K562 (cell line): Measurements from ENCODE around the gene ZFPM1. TPM values are rescaled to one million over a fixed set of nuclear protein-coding genes. Genes with fewer than 3 reads are reported as not detected.

Experiments used
- ATAC-seq: fragments of 200-7000 bp; cut with Tn5 transposase; 3 replicates; pipeline ENCODE4 v1.9.1; 2020; ENCODE audit warnings: moderate library complexity
- BruUV-seq: library from RNA; stranded (reverse); fragments of 400-500 nt; replicated peaks from 2 replicates; lab custom pipeline; 2021; lab: Mats Ljungman, UMichigan
- CTCF ChIA-PET: fragments of 300-600 bp; formaldehyde crosslinking; extraction: SDS; loops from one replicate; lab custom pipeline; 2021; ENCODE audit warnings: low intra/inter-chr PET ratio; lab: Yijun Ruan, JAX
- POLR2A ChIA-PET: fragments of 300-600, 350-650 bp; sonication (Branson Sonifier 250); formaldehyde crosslinking; extraction: SDS; loops from one replicate; lab custom pipeline; 2021; ENCODE audit warnings: antibody characterized with exemption, inconsistent platforms; lab: Yijun Ruan, JAX
- DNase-seq, 4 experiments: peaks; one replicate each; pipeline versions ENCODE4 v3.0.0 to v3.0.0-alpha.2; 2011 to 2018; ENCODE audit warnings: low spot score in 3 of 4, mixed read lengths in 3 of 4; ENCODE audit errors: extremely low read depth in 1 of 4
- FAIRE-seq: peaks from 2 replicates; lab custom pipeline; 2011; peaks lifted over from hg19 to GRCh38; lab: Jason Lieb, UNC
- H2AFZ ChIP-seq: 2 replicates; pipeline ENCODE4 v1.6.0; 2011; ENCODE audit warnings: low read depth, low read length, control low read depth, inconsistent platforms
- H3K27ac ChIP-seq: fragments of 200-600 bp; 3 replicates; pipeline ENCODE4 v1.8.0; 2011; ENCODE audit warnings: low read depth, mild to moderate bottlenecking, control low read depth, inconsistent platforms, low read length, moderate library complexity, mixed read lengths; ENCODE audit errors: extremely low read depth
- H3K27me3 ChIP-seq, 2 experiments: fragments of 300-600 bp in 1 of 2; 2 replicates in 1 of 2; 3 replicates in 1 of 2; pipeline versions ENCODE4 v1.6.0 to v1.8.0; 2011; ENCODE audit warnings: inconsistent platforms in 2 of 2, low read length in 2 of 2, mild to moderate bottlenecking in 1 of 2, mixed read lengths in 1 of 2, moderate library complexity in 1 of 2; ENCODE audit not compliant: control insufficient read depth in 2 of 2, insufficient read depth in 2 of 2
- H3K36me3 ChIP-seq: fragments of 300-600 bp; 3 replicates; pipeline ENCODE4 v1.8.0; 2011; ENCODE audit warnings: mild to moderate bottlenecking, low read length, inconsistent platforms; ENCODE audit not compliant: control insufficient read depth, insufficient read depth
- H3K4me1 ChIP-seq, 2 experiments: fragments of 200-600 bp in 1 of 2; replicated peaks in 1 of 2; 2 replicates in 1 of 2; 3 replicates in 1 of 2; pipeline versions ENCODE4 v1.5.1 to v1.8.0; 2011; ENCODE audit warnings: inconsistent platforms in 2 of 2, low read length in 2 of 2, mild to moderate bottlenecking in 1 of 2, mixed read lengths in 1 of 2, moderate library complexity in 1 of 2; ENCODE audit not compliant: control insufficient read depth in 2 of 2, insufficient read depth in 2 of 2
- H3K4me2 ChIP-seq: 2 replicates; pipeline ENCODE4 v1.6.1; 2011; ENCODE audit warnings: low read length, control low read depth, inconsistent platforms, mixed read lengths; ENCODE audit not compliant: insufficient read depth
- H3K4me3 ChIP-seq: fragments of 200-600 bp; sonication (generic), shearing (Covaris generic); 2 replicates; pipeline ENCODE4 v1.5.1; 2016; ENCODE audit warnings: control low read depth, inconsistent platforms
- H3K79me2 ChIP-seq: fragments of 200-600 bp; 3 replicates; pipeline ENCODE4 v1.8.0; 2011; ENCODE audit warnings: low read length, inconsistent platforms; ENCODE audit not compliant: control insufficient read depth, insufficient read depth
- H3K9ac ChIP-seq, 2 experiments: 2 replicates each; pipeline versions ENCODE4 v1.6.0 to v1.6.1; 2011; ENCODE audit warnings: low read depth in 2 of 2, low read length in 2 of 2, control low read depth in 1 of 2, inconsistent platforms in 1 of 2, mild to moderate bottlenecking in 1 of 2, mixed read lengths in 1 of 2; ENCODE audit not compliant: insufficient read depth in 1 of 2
- H3K9me1 ChIP-seq: one replicate; pipeline ENCODE4 v1.6.0; 2011; ENCODE audit warnings: inconsistent platforms, mild to moderate bottlenecking, low read length, moderate library complexity; ENCODE audit not compliant: control insufficient read depth, insufficient read depth
- H3K9me3 ChIP-seq: replicated peaks from 2 replicates; pipeline ENCODE4 v1.5.1; 2011; ENCODE audit warnings: low read depth, low read length, inconsistent platforms; ENCODE audit not compliant: control insufficient read depth, insufficient read depth
- H4K20me1 ChIP-seq: replicated peaks from 2 replicates; pipeline ENCODE4 v1.6.1; 2011; ENCODE audit warnings: low read length, inconsistent platforms, mixed read lengths; ENCODE audit not compliant: control insufficient read depth, insufficient read depth
- AFF4 ChIP-seq: sonication (generic); formaldehyde crosslinking; IDR thresholded peaks from 2 replicates; pipeline ENCODE4 v1.8.0; 2023; ENCODE audit warnings: mild to moderate bottlenecking, missing genetic modification reagents
- CHD2 ChIP-seq: IDR thresholded peaks from 2 replicates; pipeline ENCODE4 v1.6.1; 2011; ENCODE audit warnings: low read depth, low read length
- CREB1 ChIP-seq, 2 experiments: sonication (generic) in 1 of 2; formaldehyde crosslinking in 1 of 2; IDR thresholded peaks; 2 replicates each; pipeline versions ENCODE4 v1.6.1 to v1.8.0; 2012 to 2022; ENCODE audit warnings: inconsistent platforms in 1 of 2, mild to moderate bottlenecking in 1 of 2, missing genetic modification reagents in 1 of 2, moderate library complexity in 1 of 2
- EGR1 ChIP-seq: fragments of 450-650 bp; conservative IDR thresholded peaks from 2 replicates; pipeline ENCODE4 v1.6.1; 2017; ENCODE audit warnings: mild to moderate bottlenecking
- HDAC1 ChIP-seq, 2 experiments: fragments of 450-650 bp; IDR thresholded peaks; 2 replicates each; pipeline ENCODE4 v1.6.1; 2016 to 2017; ENCODE audit warnings: inconsistent platforms in 1 of 2, mild to moderate bottlenecking in 1 of 2, moderate library complexity in 1 of 2
- JUND ChIP-seq, 2 experiments: IDR thresholded peaks; 2 replicates in 1 of 2; 3 replicates in 1 of 2; pipeline ENCODE4 v1.6.1; 2011; ENCODE audit warnings: borderline replicate concordance in 2 of 2, low read depth in 2 of 2, low read length in 2 of 2, improper control_type of control experiment in 1 of 2, missing biosample characterization in 1 of 2, missing genetic modification characterization in 1 of 2, missing genetic modification reagents in 1 of 2
- KAT7 ChIP-seq: sonication (generic); formaldehyde crosslinking; IDR thresholded peaks from 2 replicates; pipeline ENCODE4 v1.8.0; 2022; ENCODE audit warnings: missing genetic modification reagents, mild to moderate bottlenecking, borderline replicate concordance
- KDM1A ChIP-seq, 2 experiments: fragments of 450-650 bp; IDR thresholded peaks; 2 replicates each; pipeline ENCODE4 v1.6.1; 2016; ENCODE audit warnings: mild to moderate bottlenecking in 2 of 2
- NCOA4 ChIP-seq: fragments of 450-650 bp; IDR thresholded peaks from 2 replicates; pipeline ENCODE4 v1.6.1; 2018; ENCODE audit warnings: mild to moderate bottlenecking; ENCODE audit not compliant: partially characterized antibody
- SAP30 ChIP-seq: fragments of 200-600 bp; sonication (generic); IDR thresholded peaks from 2 replicates; pipeline ENCODE4 v1.6.1; 2012; ENCODE audit warnings: borderline replicate concordance, low read depth, mild to moderate bottlenecking, moderate library complexity, low read length, control low read depth, inconsistent platforms; ENCODE audit not compliant: insufficient read depth, poor library complexity, severe bottlenecking
- SIN3B ChIP-seq: fragments of 450-650 bp; IDR thresholded peaks from 2 replicates; pipeline ENCODE4 v1.6.1; 2017; ENCODE audit warnings: low read depth, mild to moderate bottlenecking, moderate library complexity
- TEAD4 ChIP-seq, 2 experiments: sonication (generic) in 1 of 2; formaldehyde crosslinking in 1 of 2; IDR thresholded peaks; 2 replicates each; pipeline versions ENCODE4 v1.6.1 to v1.8.0; 2012 to 2022; ENCODE audit warnings: borderline replicate concordance in 1 of 2, inconsistent platforms in 1 of 2, low read length in 1 of 2, mild to moderate bottlenecking in 1 of 2, missing genetic modification reagents in 1 of 2
- WGBS: fragments of 100-300 bp; shearing (Covaris generic); methylation state at CpG from one replicate; pipeline ENCODE4 v1.1.6; 2016; ENCODE audit warnings: low coverage, mixed read lengths; ENCODE audit not compliant: insufficient coverage; ENCODE audit errors: missing lambda C conversion rate; 5-methylcytosine and 5-hydroxymethylcytosine counted together
- in situ Hi-C: fragments of 300-500 bp; cut with MboI; formaldehyde crosslinking; loops from 4 replicates; pipeline ENCODE4 v1.15.0; 2018; ENCODE audit warnings: inconsistent platforms, mixed read lengths
- intact Hi-C: fragments of 100-400 bp; cut with micrococcal nuclease; formaldehyde crosslinking; loops from 2 replicates; pipeline ENCODE4 v1.14.2; 2022
- polyA plus RNA-seq, 8 experiments: library from polyadenylated mRNA; depleted of rRNA in 4 of 8; stranded (reverse) in 5 of 8; unstranded in 3 of 8; fragments of >200 nt; fragmentation: Nextera tagmentation in 2 of 8; fragmentation: Illumina TruSeq in 1 of 8; extraction: Ambion mirVana in 2 of 8; extraction: Trizol in 1 of 8; gene quantifications; 2 replicates each; pipeline versions ENCODE4 v1.2.1 to v1.2.3, GENCODE V29; 2011 to 2014; ENCODE audit warnings: inconsistent platforms in 1 of 8, missing spikeins in 1 of 8
- total RNA-seq, 7 experiments: library from RNA; depleted of rRNA in 6 of 7; stranded (reverse); fragments of >200 nt in 6 of 7; fragmentation: Illumina TruSeq in 2 of 7; extraction: Trizol in 2 of 7; gene quantifications; 2 replicates each; pipeline versions ENCODE4 v1.2.1 to v1.2.3, GENCODE V29; 2011 to 2021; ENCODE audit warnings: low replicate concordance in 1 of 7

The ZFPM1 gene
- total and polyA plus RNA-seq, 9 of the 15 experiments (the other 6 are each of a cell fraction or from before 2014, with no cell fraction given): 0.03 to 35.9 (median 1.4) TPM

- intact Hi-C loops: no loop called here
- Histone ChIP-seq H3K79me2 (peaks cover 78% of the 10 kb centered on the region), H3K9ac (peak overlapping the region; percentile 29 to 92; a peak in 3 of 4 replicates), H3K9me3 (no peaks in the 10 kb centered on the region), H3K27ac (peak overlapping the region; percentile 87), H3K4me1 (peaks cover 58 to 92% of the 10 kb centered on the region in 2 experiments), H3K4me3 (peak overlapping the region; percentile 65), H3K27me3 (no peaks in the 10 kb centered on the region), H4K20me1 (peaks cover 41% of the 10 kb centered on the region), H3K9me1 (peaks cover 8% of the 10 kb centered on the region), H3K4me2 (peak overlapping the region; percentile 54), H3K36me3 (peaks cover 28% of the 10 kb centered on the region; the same call in 2 of the 3 replicates), H2AFZ (no peak overlapping the region)
- ATAC-seq (peak; percentile 60), FAIRE-seq (peak; percentile 90), DNase-seq (peak; percentile 64 to 92 (median 74))
- POLR2A ChIA-PET: interaction anchor here (0.6 to 0.7 kb wide), 2 partner anchors 39 to 169 kb away, joined by 3 to 4 read pairs; no protein-coding TSS in a partner anchor
- no TSS peak for BruUV-seq
- in situ Hi-C loops: no loop called here
- CTCF ChIA-PET: no interaction called here
- under 1% methylated on average over 32 of the region's 68 CpGs for WGBS
- TF ChIP-seq SIN3B: no peak
- peak; percentile 68 to 81 for TF ChIP-seq KDM1A (IDR thresholded peaks at IDR 0.05)
- peak; percentile 31; the same call in 1 of the 2 replicates for TF ChIP-seq CREB1 (IDR thresholded peaks at IDR 0.05)
- 0 out of 2 replicates have a peak, but pooled peaks have one; percentile 4 for TF ChIP-seq CREB1 (CRISPR knock-in tag; IDR thresholded peaks at IDR 0.05)
- no peak for TF ChIP-seq NCOA4
- TF ChIP-seq JUND (IDR thresholded peaks at IDR 0.05; ENCODE audit: borderline replicate concordance, low read depth, low read length): peak; percentile 88
- no peak for TF ChIP-seq JUND (tag; IDR thresholded peaks at IDR 0.05; ENCODE audit: borderline replicate concordance, low read depth, low read length)
- TF ChIP-seq CHD2: no peak
- TF ChIP-seq SAP30: no peak
- no peak for TF ChIP-seq AFF4
- TF ChIP-seq EGR1: peak; percentile 96
- peak; percentile 87 for TF ChIP-seq TEAD4 (IDR thresholded peaks at IDR 0.05; ENCODE audit: low read length)
- no peak for TF ChIP-seq TEAD4 (CRISPR knock-in tag; IDR thresholded peaks at IDR 0.05; ENCODE audit: borderline replicate concordance)
- peak; percentile 33; the same call in 1 of the 2 replicates for TF ChIP-seq KAT7
- TF ChIP-seq HDAC1 (IDR thresholded peaks at IDR 0.05): peak in 1 of 2 experiments; percentile 77; a peak in 1 of 4 replicates
Observed at GRCh38 chr16:88455610-88456355, 2.7 kb downstream of the ZFPM1 start.
